GM12874 (cell line): ENCODE results near the gene CA12.

ENCODE experiments used
- CTCF ChIP-seq: IDR thresholded peaks from 2 replicates; pipeline ENCODE4 v1.5.1; 2011; ENCODE audit warnings: low read depth, mild to moderate bottlenecking, control low read depth, low read length, moderate library complexity; ENCODE audit not compliant: insufficient read depth

Gene CA12

GRCh38 chr15:63276342-63277037 is 105.2 kb downstream of the CA12 start:
- TF ChIP-seq CTCF, result no peak

GRCh38 chr15:63274427-63274826 is 107.2 kb downstream of the CA12 start:
- no peak for TF ChIP-seq CTCF
